Activated CD4-positive, alpha-beta T cell treated with anti-CD3 and anti-CD28 coated beads, Interleukin-2, Interleukin-6, amounts not matched to agents 100 ng/mL and 50 ng/mL, durations not matched to agents 16 hours and 8 hours (primary cell): ENCODE measurements around the gene HSPA4L.

Experiments
- DNase-seq: peaks from one replicate; pipeline ENCODE4 v3.0.0-alpha.2; 2020

Gene HSPA4L

GRCh38 chr4:127782275-127783025 is at the start of gene HSPA4L:
Gene HSPA4L (plus strand): TSS chr4:127782322. CDS start chr4:127782551, 229 bp downstream.
- DNase-seq, result peak; percentile 47

- peak; percentile 30 for DNase-seq
Observed at GRCh38 chr4:127732623-127733328, 49.3 kb upstream of the HSPA4L start.

- DNase-seq, result no peak
Observed at GRCh38 chr4:127734976-127735375, 47.1 kb upstream of the HSPA4L start.

GRCh38 chr4:127737295-127737694 is 44.8 kb upstream of the HSPA4L start:
- DNase-seq, result no peak

- DNase-seq, result no peak
Observed at GRCh38 chr4:127741247-127741646, 40.9 kb upstream of the HSPA4L start.

- no peak for DNase-seq
Observed at GRCh38 chr4:127747883-127748282, 34.2 kb upstream of the HSPA4L start.

- DNase-seq, result no peak
Observed at GRCh38 chr4:127748957-127749356, 33.2 kb upstream of the HSPA4L start.

- DNase-seq, result no peak
Observed at GRCh38 chr4:127756906-127757305, 25.2 kb upstream of the HSPA4L start.

- DNase-seq, result no peak
Observed at GRCh38 chr4:127759228-127759820, 22.8 kb upstream of the HSPA4L start.

- DNase-seq, result no peak
Observed at GRCh38 chr4:127759893-127760292, 22.2 kb upstream of the HSPA4L start.

- no peak for DNase-seq
Observed at GRCh38 chr4:127771535-127772275, 10.4 kb upstream of the HSPA4L start.

- no peak for DNase-seq
Observed at GRCh38 chr4:127772769-127773671, 9.1 kb upstream of the HSPA4L start.

- DNase-seq, result no peak
Observed at GRCh38 chr4:127775843-127776242, 6.3 kb upstream of the HSPA4L start.

GRCh38 chr4:127776620-127777019 is 5.5 kb upstream of the HSPA4L start:
- no peak for DNase-seq

GRCh38 chr4:127777487-127777886 is 4.6 kb upstream of the HSPA4L start:
- no peak for DNase-seq

- DNase-seq, result no peak
Observed at GRCh38 chr4:127778102-127778501, 4.0 kb upstream of the HSPA4L start.

- DNase-seq, result no peak
Observed at GRCh38 chr4:127780598-127780997, 1.5 kb upstream of the HSPA4L start.

- DNase-seq, result no peak
Observed at GRCh38 chr4:127781300-127782024, 660 bp upstream of the HSPA4L start.

- peak; percentile 80 for DNase-seq
Observed at GRCh38 chr4:127782025-127782274, 172 bp upstream of the HSPA4L start.

- DNase-seq, result no peak
Observed at GRCh38 chr4:127783026-127783769, 1.1 kb downstream of the HSPA4L start.
